Neural cell (in vitro differentiated cells): ENCODE data around the gene SRD5A1. TPM values are rescaled to one million over a fixed set of nuclear protein-coding genes. Genes with fewer than 3 reads are reported as not detected.

Experiments used
- H2AFZ ChIP-seq: fragments of 200-600, 300-800 bp; sonication (generic), shearing (Covaris generic); 2 replicates; pipeline ENCODE4 v1.6.0; 2014; ENCODE audit warnings: low read depth, mild to moderate bottlenecking, antibody characterized with exemption, low read length, moderate library complexity
- H3F3A ChIP-seq: fragments of 200-600 bp; shearing (Covaris generic); 2 replicates; pipeline ENCODE4 v1.6.1; 2016; ENCODE audit warnings: mild to moderate bottlenecking, moderate library complexity, mixed read lengths, antibody characterized with exemption, low read length; ENCODE audit not compliant: insufficient read depth, poor library complexity, severe bottlenecking
- H3K27ac ChIP-seq: fragments of 200-600, 300-800 bp; sonication (generic), shearing (Covaris generic); 2 replicates; pipeline ENCODE4 v1.5.1; 2014; ENCODE audit warnings: mild to moderate bottlenecking, low read length, moderate library complexity
- H3K27me3 ChIP-seq: fragments of 300-800, 200-600 bp; sonication (generic), shearing (Covaris generic); 2 replicates; pipeline ENCODE4 v1.6.0; 2014; ENCODE audit warnings: mild to moderate bottlenecking, low read depth, low read length, moderate library complexity; ENCODE audit not compliant: insufficient read depth
- H3K36me3 ChIP-seq: fragments of 300-800, 200-600 bp; sonication (generic), shearing (Covaris generic); 2 replicates; pipeline ENCODE4 v1.5.1; 2014; ENCODE audit warnings: mild to moderate bottlenecking, antibody characterized with exemption, low read length, moderate library complexity; ENCODE audit not compliant: insufficient read depth
- H3K4me2 ChIP-seq: fragments of 300-800, 200-600 bp; sonication (generic), shearing (Covaris generic); 2 replicates; pipeline ENCODE4 v1.6.0; 2014; ENCODE audit warnings: mild to moderate bottlenecking, low read length
- H3K4me3 ChIP-seq: fragments of 300-800, 200-600 bp; sonication (generic), shearing (Covaris generic); 2 replicates; pipeline ENCODE4 v1.5.1; 2014; ENCODE audit warnings: mild to moderate bottlenecking, low read length, moderate library complexity
- H3K79me2 ChIP-seq: fragments of 200-600 bp; shearing (Covaris generic); replicated peaks from 2 replicates; pipeline ENCODE4 v1.6.0; 2014; ENCODE audit warnings: mild to moderate bottlenecking, low read length, moderate library complexity; ENCODE audit not compliant: insufficient read depth
- H3K9ac ChIP-seq: fragments of 300-800, 200-600 bp; sonication (generic), shearing (Covaris generic); 2 replicates; pipeline ENCODE4 v1.6.1; 2016; ENCODE audit warnings: mild to moderate bottlenecking, low read length, mixed read lengths
- H3K9me2 ChIP-seq: fragments of 200-600 bp; shearing (Covaris generic); 2 replicates; pipeline ENCODE4 v1.6.1; 2016; ENCODE audit warnings: mild to moderate bottlenecking, low read length, mixed read lengths; ENCODE audit not compliant: insufficient read depth
- H3K9me3 ChIP-seq: fragments of 200-600, 300-800 bp; sonication (generic), shearing (Covaris generic); 2 replicates; pipeline ENCODE4 v1.6.1; 2016; ENCODE audit warnings: mild to moderate bottlenecking, mixed run types, low read length, moderate library complexity, mixed read lengths
- H4K20me1 ChIP-seq: fragments of 200-600 bp; shearing (Covaris generic); 2 replicates; pipeline ENCODE4 v1.6.1; 2016; ENCODE audit warnings: mild to moderate bottlenecking, mixed run types; ENCODE audit not compliant: insufficient read depth
- CTCF ChIP-seq: fragments of 450-650 bp; IDR thresholded peaks from 2 replicates; pipeline ENCODE4 v1.5.1; 2014; ENCODE audit warnings: antibody characterized with exemption, mild to moderate bottlenecking, moderate library complexity; ENCODE audit not compliant: poor library complexity, severe bottlenecking
- EP300 ChIP-seq: fragments of 450-650 bp; conservative IDR thresholded peaks from 2 replicates; pipeline ENCODE4 v1.6.1; 2014; ENCODE audit warnings: antibody characterized with exemption, mild to moderate bottlenecking, moderate library complexity; ENCODE audit not compliant: poor library complexity, severe bottlenecking
- EZH2 ChIP-seq: fragments of 200-600, 300-800 bp; shearing (Covaris generic), sonication (generic); IDR thresholded peaks from 2 replicates; pipeline ENCODE4 v1.6.1; 2014; ENCODE audit warnings: antibody characterized with exemption, low read length, borderline replicate concordance, mild to moderate bottlenecking; ENCODE audit not compliant: insufficient read depth, poor library complexity, severe bottlenecking
- MXI1 ChIP-seq: fragments of 450-650 bp; conservative IDR thresholded peaks from 2 replicates; pipeline ENCODE4 v1.6.1; 2014; ENCODE audit warnings: antibody characterized with exemption, mild to moderate bottlenecking; ENCODE audit not compliant: poor library complexity, severe bottlenecking
- POLR2AphosphoS5 ChIP-seq: IDR thresholded peaks from 2 replicates; pipeline ENCODE4 v1.6.1; 2012
- RAD21 ChIP-seq: fragments of 450-650 bp; conservative IDR thresholded peaks from 2 replicates; pipeline ENCODE4 v1.6.1; 2014; ENCODE audit warnings: antibody characterized with exemption, mild to moderate bottlenecking, moderate library complexity
- REST ChIP-seq: IDR thresholded peaks from 2 replicates; pipeline ENCODE4 v1.6.1; 2012; ENCODE audit warnings: borderline replicate concordance
- SMC3 ChIP-seq: fragments of 450-650 bp; conservative IDR thresholded peaks from 2 replicates; pipeline ENCODE4 v1.6.1; 2014; ENCODE audit warnings: antibody characterized with exemption, mild to moderate bottlenecking, moderate library complexity; ENCODE audit not compliant: poor library complexity
- TAF1 ChIP-seq: IDR thresholded peaks from 2 replicates; pipeline ENCODE4 v1.6.1; 2012; ENCODE audit warnings: low read depth
- polyA plus RNA-seq: library from polyadenylated mRNA; depleted of rRNA; stranded (reverse); fragments of >200 nt; gene quantifications from 2 replicates; pipeline ENCODE4 v1.2.3, GENCODE V29; 2014

SRD5A1 gene
- polyA plus RNA-seq, 1 donor from 2014 or later, result 122 TPM

- Histone ChIP-seq H3K27me3 (no peaks in the 10 kb centered on the region), H3K79me2 (no peaks in the 10 kb centered on the region), H3K9me2 (no peaks in the 10 kb centered on the region), H3K9ac (no peak overlapping the region), H3F3A (no peaks in the 10 kb centered on the region), H2AFZ (no peak overlapping the region), H3K4me3 (no peak overlapping the region), H3K9me3 (no peaks in the 10 kb centered on the region), H3K4me2 (no peak overlapping the region), H4K20me1 (no peaks in the 10 kb centered on the region), H3K27ac (no peak overlapping the region), H3K36me3 (no peaks in the 10 kb centered on the region)
- TF ChIP-seq CTCF (no peak), RAD21 (no peak), TAF1 (no peak), POLR2AphosphoS5 (no peak), EP300 (no peak), SMC3 (no peak), REST (no peak), EZH2 (no peak), MXI1 (no peak)
Measured at GRCh38 chr5:6673031-6673430, 39.8 kb downstream of the SRD5A1 start.

- H3K27me3 ChIP-seq, result no peaks in the 10 kb centered on the region
- TF ChIP-seq MXI1, result no peak
- TF ChIP-seq EP300, result no peak
- TF ChIP-seq CTCF, result no peak
- no peak overlapping the region for H2AFZ ChIP-seq
- no peaks in the 10 kb centered on the region for H3K9me2 ChIP-seq
- no peaks in the 10 kb centered on the region for H4K20me1 ChIP-seq
- H3K79me2 ChIP-seq, result no peaks in the 10 kb centered on the region
- H3K4me3 ChIP-seq, result no peak overlapping the region
- no peak overlapping the region for H3K9ac ChIP-seq
- H3K36me3 ChIP-seq, result no peaks in the 10 kb centered on the region
- H3K9me3 ChIP-seq, result no peaks in the 10 kb centered on the region
- H3K27ac ChIP-seq, result no peak overlapping the region
- H3F3A ChIP-seq, result no peaks in the 10 kb centered on the region
- H3K4me2 ChIP-seq, result no peak overlapping the region
Measured at GRCh38 chr5:6673963-6674362, 40.7 kb downstream of the SRD5A1 start.
